GM13976 (cell line): Measurements from ENCODE around the gene SIRPG.

Experiments used
- DNase-seq: peaks from one replicate; pipeline ENCODE4 v3.0.0; 2012; ENCODE audit warnings: low spot score
- CTCF ChIP-seq: IDR thresholded peaks from 2 replicates; pipeline ENCODE4 v1.5.1; 2012; ENCODE audit warnings: borderline replicate concordance, mild to moderate bottlenecking; ENCODE audit not compliant: insufficient read depth; ENCODE audit errors: extremely low read depth, missing control alignments, control extremely low read depth
- in situ Hi-C: fragments of 300-500 bp; cut with MboI; formaldehyde crosslinking; loops from one replicate; pipeline ENCODE4 v1.12.0; 2022; ENCODE audit warnings: low sequenced_read_pairs, mixed read lengths, inconsistent platforms; ENCODE audit not compliant: unreplicated experiment

Gene SIRPG

GRCh38 chr20:1686151-1686748, 28.7 kb upstream of the SIRPG start:
- DNase-seq = no peak
- TF ChIP-seq CTCF = no peak
- in situ Hi-C loops = no loop called here

GRCh38 chr20:1685304-1686052, 27.9 kb upstream of the SIRPG start:
- no peak for DNase-seq
- in situ Hi-C loops = no loop called here

GRCh38 chr20:1684872-1685271, 27.3 kb upstream of the SIRPG start:
- in situ Hi-C loops = no loop called here
- no peak for DNase-seq
- no peak for TF ChIP-seq CTCF

More at GRCh38 chr20:1685304-1686052, 27.9 kb upstream of the SIRPG start:
- TF ChIP-seq CTCF = no peak

- no peak for DNase-seq
- in situ Hi-C loops = no loop called here
- TF ChIP-seq CTCF = no peak
These were observed 19.1 kb upstream of the SIRPG start for GRCh38 chr20:1676650-1677049.

GRCh38 chr20:1674990-1675780, 17.6 kb upstream of the SIRPG start:
- no peak for DNase-seq
- TF ChIP-seq CTCF = no peak
- in situ Hi-C loops = no loop called here

- no peak for TF ChIP-seq CTCF
- no peak for DNase-seq
- in situ Hi-C loops = no loop called here
These were observed 16.8 kb upstream of the SIRPG start for GRCh38 chr20:1674361-1674760.
